NCI-H2196 (cell line): ENCODE measurements around the gene RPS6KA6.
"Not testable (repeated sequence)": the region's sequence is repeated elsewhere in the genome, so short reads cannot be mapped to it uniquely, and the experiment has no call there.

Experiments
- DNase-seq: peaks from one replicate; lab custom pipeline; 2025; ENCODE audit not compliant: unreplicated experiment; lab: John Stamatoyannopoulos, UW

RPS6KA6 gene

GRCh38 chrX:84165711-84166110, 22.3 kb downstream of the RPS6KA6 start:
- no peak for DNase-seq

GRCh38 chrX:84162401-84162800, 25.6 kb downstream of the RPS6KA6 start:
- DNase-seq = no peak

GRCh38 chrX:84161641-84162040, 26.4 kb downstream of the RPS6KA6 start:
- no peak for DNase-seq

- DNase-seq = no peak
Measured at GRCh38 chrX:84160736-84161135, 27.3 kb downstream of the RPS6KA6 start.

GRCh38 chrX:84156821-84157220, 31.2 kb downstream of the RPS6KA6 start:
- DNase-seq = no peak

GRCh38 chrX:84155938-84156337, 32.1 kb downstream of the RPS6KA6 start:
- no peak for DNase-seq

- no peak for DNase-seq
Measured at GRCh38 chrX:84153538-84153937, 34.5 kb downstream of the RPS6KA6 start.

- no peak for DNase-seq
Measured at GRCh38 chrX:84144991-84145390, 43.0 kb downstream of the RPS6KA6 start.

GRCh38 chrX:84144281-84144680, 43.7 kb downstream of the RPS6KA6 start:
- no peak for DNase-seq

- DNase-seq = no peak
Measured at GRCh38 chrX:84133023-84133422, 55.0 kb downstream of the RPS6KA6 start.

GRCh38 chrX:84123585-84123984, 64.4 kb downstream of the RPS6KA6 start:
- DNase-seq = no peak

GRCh38 chrX:84118769-84119168, 69.2 kb downstream of the RPS6KA6 start:
- no peak for DNase-seq

GRCh38 chrX:84118315-84118714, 69.7 kb downstream of the RPS6KA6 start:
- no peak for DNase-seq

GRCh38 chrX:84108584-84108983, 79.4 kb downstream of the RPS6KA6 start:
- no peak for DNase-seq

- no peak for DNase-seq
Measured at GRCh38 chrX:84099120-84099519, 88.9 kb downstream of the RPS6KA6 start.

- DNase-seq = not testable (repeated sequence)
Measured at GRCh38 chrX:84079479-84080197, 108.4 kb downstream of the RPS6KA6 start.

GRCh38 chrX:84078991-84079390, 109.0 kb downstream of the RPS6KA6 start:
- DNase-seq = no peak

GRCh38 chrX:84064814-84065213, 123.2 kb downstream of the RPS6KA6 start:
- DNase-seq = no peak

GRCh38 chrX:84064164-84064563, 123.8 kb downstream of the RPS6KA6 start:
- no peak for DNase-seq

- no peak for DNase-seq
Measured at GRCh38 chrX:84047339-84047738, 140.7 kb downstream of the RPS6KA6 start.

GRCh38 chrX:84046403-84046984, 141.5 kb downstream of the RPS6KA6 start:
- peak; percentile 16 for DNase-seq

- DNase-seq = no peak
Measured at GRCh38 chrX:84044051-84044450, 143.9 kb downstream of the RPS6KA6 start.
